PC-3 (cell line): ENCODE measurements around the gene SPARC. TPM values are rescaled to one million over a fixed set of nuclear protein-coding genes. Genes with fewer than 3 reads are reported as not detected.
A peak's percentile ranks its signal among the peaks of the same experiment; 100 is the strongest.

ENCODE experiments used
- ATAC-seq: fragments of 200-7000 bp; cut with Tn5 transposase; 2 replicates; pipeline ENCODE4 v1.9.1; 2020; ENCODE audit warnings: mild to moderate bottlenecking, moderate library complexity
- BruUV-seq: library from RNA; stranded (reverse); fragments of 400-500 nt; replicated peaks from 2 replicates; lab custom pipeline; 2021; lab: Mats Ljungman, UMichigan
- CTCF ChIA-PET: fragments of 300-600 bp; sonication (Branson Sonifier 250); formaldehyde crosslinking; loops from one replicate; lab custom pipeline; 2022; ENCODE audit warnings: antibody characterized with exemption; lab: Charles Lee
- POLR2A ChIA-PET: fragments of 300-600 bp; sonication (Branson Sonifier 250); formaldehyde crosslinking; loops from one replicate; lab custom pipeline; 2022; ENCODE audit warnings: antibody characterized with exemption; ENCODE audit not compliant: unreplicated experiment; lab: Charles Lee
- DNase-seq: peaks from one replicate; pipeline ENCODE4 v3.0.0-alpha.2; 2015
- H2AFZ ChIP-seq: fragments of 300-600 bp; sonication (generic); 2 replicates; pipeline ENCODE4 v1.6.0; 2016; ENCODE audit warnings: antibody characterized with exemption, low read length
- H3F3A ChIP-seq: fragments of 300-600 bp; sonication (generic); one replicate; pipeline ENCODE4 v1.6.0; 2017; ENCODE audit warnings: antibody characterized with exemption, low read length, control low read depth, mild to moderate bottlenecking; ENCODE audit not compliant: unreplicated experiment
- H3K27ac ChIP-seq: fragments of 300-600 bp; sonication (generic); 2 replicates; pipeline ENCODE4 v1.5.1; 2016; ENCODE audit warnings: mild to moderate bottlenecking, low read length
- H3K27me3 ChIP-seq: fragments of 300-600 bp; sonication (generic); 2 replicates; pipeline ENCODE4 v1.6.1; 2016; ENCODE audit warnings: low read length, mixed read lengths
- H3K36me3 ChIP-seq: fragments of 300-600 bp; sonication (generic); 2 replicates; pipeline ENCODE4 v1.6.1; 2016; ENCODE audit warnings: low read depth, mixed run types, low read length, mixed read lengths
- H3K4me1 ChIP-seq: fragments of 300-600 bp; sonication (generic); 2 replicates; pipeline ENCODE4 v1.5.1; 2016; ENCODE audit warnings: low read length; ENCODE audit not compliant: insufficient read depth
- H3K4me2 ChIP-seq: fragments of 300-600 bp; sonication (generic); 2 replicates; pipeline ENCODE4 v1.6.0; 2016; ENCODE audit warnings: low read length
- H3K4me3 ChIP-seq: fragments of 300-600 bp; sonication (generic); 2 replicates; pipeline ENCODE4 v1.5.1; 2016; ENCODE audit warnings: mild to moderate bottlenecking, low read length, mixed read lengths
- H3K79me2 ChIP-seq: fragments of 300-600 bp; sonication (generic); 2 replicates; pipeline ENCODE4 v1.6.1; 2017; ENCODE audit warnings: low read length, mixed read lengths
- H3K9ac ChIP-seq: fragments of 300-600 bp; sonication (generic); 2 replicates; pipeline ENCODE4 v1.6.0; 2016; ENCODE audit warnings: mild to moderate bottlenecking, low read length
- H3K9me2 ChIP-seq: fragments of 300-600 bp; sonication (generic); replicated peaks from 2 replicates; pipeline ENCODE4 v1.6.1; 2016; ENCODE audit warnings: mixed run types, low read length, mixed read lengths
- H3K9me3 ChIP-seq: fragments of 300-600 bp; sonication (generic); 2 replicates; pipeline ENCODE4 v1.6.1; 2016; ENCODE audit warnings: low read length, mixed read lengths
- H4K20me1 ChIP-seq: fragments of 300-600 bp; sonication (generic); 2 replicates; pipeline ENCODE4 v1.6.1; 2016; ENCODE audit warnings: low read length, mixed read lengths
- CTCF ChIP-seq: fragments of 300-600 bp; sonication (generic); conservative IDR thresholded peaks from 2 replicates; pipeline ENCODE4 v1.5.1; 2017; ENCODE audit warnings: antibody characterized with exemption, low read depth, mild to moderate bottlenecking, low read length
- EZH2 ChIP-seq: fragments of 300-600 bp; sonication (generic); IDR thresholded peaks from one replicate; pipeline ENCODE4 v1.6.1; 2017; ENCODE audit warnings: antibody characterized with exemption, mild to moderate bottlenecking, low read length; ENCODE audit not compliant: unreplicated experiment
- EZH2phosphoT487 ChIP-seq: fragments of 300-600 bp; sonication (generic); IDR thresholded peaks from 2 replicates; pipeline ENCODE4 v1.6.1; 2018; ENCODE audit warnings: mild to moderate bottlenecking, antibody characterized with exemption, low read length, borderline replicate concordance
- intact Hi-C: fragments of 100-400 bp; cut with micrococcal nuclease; formaldehyde crosslinking; loops from 2 replicates; pipeline ENCODE4 v1.9.0; 2023
- total RNA-seq: library from RNA; depleted of rRNA; stranded (reverse); fragments of >200 nt; gene quantifications from 2 replicates; pipeline ENCODE4 v1.2.3, GENCODE V29; 2014

The SPARC gene
- total RNA-seq, 1 experiment from 2014 or later, result 2.7 TPM

- TF ChIP-seq CTCF (no peak), EZH2phosphoT487 (no peak), EZH2 (no peak)
- DNase-seq, result no peak
- H3K4me3 ChIP-seq, result no peak overlapping the region
- H3K27me3 ChIP-seq, result no peaks in the 10 kb centered on the region
- no peaks in the 10 kb centered on the region for H3K9me2 ChIP-seq
- H3F3A ChIP-seq, result no peaks in the 10 kb centered on the region
- H3K79me2 ChIP-seq, result no peaks in the 10 kb centered on the region
- ATAC-seq, result no peak
- ChIA-PET POLR2A (no interaction called here), CTCF (no interaction called here)
- intact Hi-C loops, result no loop called here
- H2AFZ ChIP-seq, result no peak overlapping the region
- BruUV-seq, result no TSS peak
- H3K36me3 ChIP-seq, result no peaks in the 10 kb centered on the region
- H4K20me1 ChIP-seq, result no peaks in the 10 kb centered on the region
- H3K4me2 ChIP-seq, result no peak overlapping the region
- no peaks in the 10 kb centered on the region for H3K9me3 ChIP-seq
- no peak overlapping the region for H3K9ac ChIP-seq
- no peak overlapping the region for H3K27ac ChIP-seq
- peaks cover 22% of the 10 kb centered on the region for H3K4me1 ChIP-seq
Observed at GRCh38 chr5:151688436-151688835, 1.7 kb upstream of the SPARC start.

- Histone ChIP-seq H3F3A (no peaks in the 10 kb centered on the region), H2AFZ (no peak overlapping the region), H3K36me3 (no peaks in the 10 kb centered on the region), H3K79me2 (no peaks in the 10 kb centered on the region), H3K4me3 (no peak overlapping the region), H3K27me3 (no peaks in the 10 kb centered on the region), H3K27ac (no peak overlapping the region), H3K9me3 (no peaks in the 10 kb centered on the region), H4K20me1 (no peaks in the 10 kb centered on the region), H3K9me2 (no peaks in the 10 kb centered on the region), H3K4me1 (peaks cover 9% of the 10 kb centered on the region), H3K4me2 (no peak overlapping the region), H3K9ac (no peak overlapping the region)
- BruUV-seq, result no TSS peak
- intact Hi-C loops, result no loop called here
- DNase-seq, result no peak
- ChIA-PET CTCF (no interaction called here), POLR2A (no interaction called here)
- ATAC-seq, result no peak
- TF ChIP-seq EZH2phosphoT487 (no peak), EZH2 (no peak), CTCF (no peak)
Observed at GRCh38 chr5:151685749-151686673, 704 bp downstream of the SPARC start.

GRCh38 chr5:151684690-151685361, 1.9 kb downstream of the SPARC start:
- intact Hi-C loops, result no loop called here
- no peak overlapping the region for H3K4me3 ChIP-seq
- no peaks in the 10 kb centered on the region for H4K20me1 ChIP-seq
- ATAC-seq (peak; percentile 49), DNase-seq (peak; percentile 46)
- no peak overlapping the region for H3K4me2 ChIP-seq
- BruUV-seq, result no TSS peak
- H3K9ac ChIP-seq, result no peak overlapping the region
- H3K27ac ChIP-seq, result no peak overlapping the region
- peaks cover 9% of the 10 kb centered on the region for H3K4me1 ChIP-seq
- H3K79me2 ChIP-seq, result no peaks in the 10 kb centered on the region
- no peaks in the 10 kb centered on the region for H3K36me3 ChIP-seq
- no peaks in the 10 kb centered on the region for H3F3A ChIP-seq
- H3K27me3 ChIP-seq, result no peaks in the 10 kb centered on the region
- H3K9me2 ChIP-seq, result no peaks in the 10 kb centered on the region
- H2AFZ ChIP-seq, result no peak overlapping the region
- TF ChIP-seq CTCF (peak; percentile 51), EZH2 (no peak), EZH2phosphoT487 (no peak)
- CTCF ChIA-PET, result no interaction called here
- H3K9me3 ChIP-seq, result no peaks in the 10 kb centered on the region
- POLR2A ChIA-PET, result no interaction called here
